C4-2B (cell line): Measurements from ENCODE around the gene GHRH.

Experiments
- ZFX ChIP-seq: fragments of 450-650 bp; IDR thresholded peaks from 2 replicates; pipeline ENCODE4 v1.6.1; 2017
- TF ChIP-seq, protein P1 (sequence below): fragments of 450-650 bp; conservative IDR thresholded peaks from 2 replicates; pipeline ENCODE4 v1.5.1; 2017; ENCODE audit warnings: mild to moderate bottlenecking

DNA sequence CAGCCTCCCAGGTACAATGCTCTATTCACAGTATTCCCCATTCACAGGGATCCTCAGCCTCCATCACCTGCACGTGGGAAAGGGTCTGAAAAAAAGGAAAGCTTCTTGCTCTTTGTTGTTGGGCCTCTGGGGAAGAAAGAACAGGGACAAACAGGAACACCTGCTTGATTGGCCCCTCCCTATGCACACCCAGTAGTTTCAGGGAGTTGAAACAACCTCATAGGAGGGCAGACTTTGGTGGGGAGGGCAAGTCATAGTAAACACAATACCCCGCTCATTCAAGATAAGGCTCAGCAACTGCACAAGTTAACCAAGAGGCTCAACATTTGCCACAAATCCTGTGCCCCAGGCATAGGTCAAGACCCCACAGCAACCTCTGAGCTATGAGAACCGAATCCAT is 1.7 kb downstream of the GHRH start:
- TF ChIP-seq, protein P1, sequence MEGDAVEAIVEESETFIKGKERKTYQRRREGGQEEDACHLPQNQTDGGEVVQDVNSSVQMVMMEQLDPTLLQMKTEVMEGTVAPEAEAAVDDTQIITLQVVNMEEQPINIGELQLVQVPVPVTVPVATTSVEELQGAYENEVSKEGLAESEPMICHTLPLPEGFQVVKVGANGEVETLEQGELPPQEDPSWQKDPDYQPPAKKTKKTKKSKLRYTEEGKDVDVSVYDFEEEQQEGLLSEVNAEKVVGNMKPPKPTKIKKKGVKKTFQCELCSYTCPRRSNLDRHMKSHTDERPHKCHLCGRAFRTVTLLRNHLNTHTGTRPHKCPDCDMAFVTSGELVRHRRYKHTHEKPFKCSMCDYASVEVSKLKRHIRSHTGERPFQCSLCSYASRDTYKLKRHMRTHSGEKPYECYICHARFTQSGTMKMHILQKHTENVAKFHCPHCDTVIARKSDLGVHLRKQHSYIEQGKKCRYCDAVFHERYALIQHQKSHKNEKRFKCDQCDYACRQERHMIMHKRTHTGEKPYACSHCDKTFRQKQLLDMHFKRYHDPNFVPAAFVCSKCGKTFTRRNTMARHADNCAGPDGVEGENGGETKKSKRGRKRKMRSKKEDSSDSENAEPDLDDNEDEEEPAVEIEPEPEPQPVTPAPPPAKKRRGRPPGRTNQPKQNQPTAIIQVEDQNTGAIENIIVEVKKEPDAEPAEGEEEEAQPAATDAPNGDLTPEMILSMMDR, result no peak
- no peak for TF ChIP-seq ZFX
